DMS79 (cell line): Measurements from ENCODE around the gene ESPL1.

Experiments used
- DNase-seq: peaks from one replicate; lab custom pipeline; 2025; lab: John Stamatoyannopoulos, UW

The ESPL1 gene

GRCh38 chr12:53231671-53231920 lies 36.5 kb upstream of the ESPL1 start:
- DNase-seq: no peak

GRCh38 chr12:53231921-53232645 lies 36.0 kb upstream of the ESPL1 start, which contains the start of gene RARG:
Gene RARG (minus strand): TSS chr12:53232209. CDS start chr12:53227545, 4,664 bp downstream.
- no peak for DNase-seq

GRCh38 chr12:53232646-53233461 lies 35.2 kb upstream of the ESPL1 start:
- no peak for DNase-seq

- no peak for DNase-seq
Measured at GRCh38 chr12:53233671-53234121, 34.4 kb upstream of the ESPL1 start.

GRCh38 chr12:53234271-53234914 lies 33.7 kb upstream of the ESPL1 start:
- no peak for DNase-seq

- no peak for DNase-seq
Measured at GRCh38 chr12:53235164-53235563, 32.9 kb upstream of the ESPL1 start.

- no peak for DNase-seq
Measured at GRCh38 chr12:53235742-53236442, 32.2 kb upstream of the ESPL1 start.

- DNase-seq: no peak
Measured at GRCh38 chr12:53236443-53237111, 31.5 kb upstream of the ESPL1 start.

GRCh38 chr12:53239643-53240258 lies 28.3 kb upstream of the ESPL1 start:
- DNase-seq: no peak

GRCh38 chr12:53241623-53242412 lies 26.3 kb upstream of the ESPL1 start:
- no peak for DNase-seq

GRCh38 chr12:53244337-53244736 lies 23.8 kb upstream of the ESPL1 start:
- no peak for DNase-seq

- no peak for DNase-seq
Measured at GRCh38 chr12:53245286-53245685, 22.8 kb upstream of the ESPL1 start.

- DNase-seq: peak; percentile 29
Measured at GRCh38 chr12:53251477-53252348, 16.4 kb upstream of the ESPL1 start.

- DNase-seq: peak; percentile 8
Measured at GRCh38 chr12:53252349-53252916, 15.7 kb upstream of the ESPL1 start.

- no peak for DNase-seq
Measured at GRCh38 chr12:53253298-53253697, 14.8 kb upstream of the ESPL1 start.

GRCh38 chr12:53254816-53255545 lies 13.1 kb upstream of the ESPL1 start:
- DNase-seq: no peak

- no peak for DNase-seq
Measured at GRCh38 chr12:53255996-53256395, 12.1 kb upstream of the ESPL1 start.
